GM23248 (cell line): ENCODE results near the gene MEST. TPM values are rescaled to one million over a fixed set of nuclear protein-coding genes. Genes with fewer than 3 reads are reported as not detected.

Source experiments
- DNase-seq: peaks from one replicate; pipeline ENCODE4 v3.0.0-alpha.2; 2015
- H2AFZ ChIP-seq: fragments of 200-600 bp; sonication (generic); 2 replicates; pipeline ENCODE4 v1.6.1; 2016; ENCODE audit warnings: antibody characterized with exemption
- H3F3A ChIP-seq: fragments of 200-600 bp; sonication (generic); 2 replicates; pipeline ENCODE4 v1.6.1; 2016; ENCODE audit warnings: mild to moderate bottlenecking, antibody characterized with exemption, mixed run types; ENCODE audit not compliant: insufficient read depth
- H3K27ac ChIP-seq: fragments of 200-600 bp; sonication (generic); 2 replicates; pipeline ENCODE4 v1.5.1; 2016; ENCODE audit warnings: mild to moderate bottlenecking
- H3K27me3 ChIP-seq: fragments of 200-600 bp; sonication (generic); replicated peaks from 2 replicates; pipeline ENCODE4 v1.6.1; 2016; ENCODE audit warnings: mild to moderate bottlenecking; ENCODE audit not compliant: insufficient read depth
- H3K36me3 ChIP-seq: fragments of 200-600 bp; sonication (generic); 2 replicates; pipeline ENCODE4 v1.6.1; 2016; ENCODE audit warnings: low read depth, mild to moderate bottlenecking
- H3K4me1 ChIP-seq: fragments of 200-600 bp; sonication (generic); 2 replicates; pipeline ENCODE4 v1.6.1; 2016; ENCODE audit warnings: mild to moderate bottlenecking; ENCODE audit not compliant: insufficient read depth
- H3K4me2 ChIP-seq: fragments of 200-600 bp; sonication (generic); one replicate; pipeline ENCODE4 v1.6.1; 2016; ENCODE audit warnings: mild to moderate bottlenecking; ENCODE audit not compliant: unreplicated experiment
- H3K4me3 ChIP-seq: fragments of 200-600 bp; sonication (generic); 2 replicates; pipeline ENCODE4 v1.5.1; 2016; ENCODE audit warnings: mild to moderate bottlenecking
- H3K79me2 ChIP-seq: fragments of 200-600 bp; sonication (generic); 2 replicates; pipeline ENCODE4 v1.6.1; 2016; ENCODE audit warnings: mild to moderate bottlenecking; ENCODE audit not compliant: insufficient read depth
- H3K9ac ChIP-seq: fragments of 200-600 bp; sonication (generic); 2 replicates; pipeline ENCODE4 v1.6.1; 2016; ENCODE audit warnings: mild to moderate bottlenecking
- H3K9me2 ChIP-seq: fragments of 200-600 bp; sonication (generic); 2 replicates; pipeline ENCODE4 v1.6.1; 2016; ENCODE audit warnings: mixed run types, mild to moderate bottlenecking, moderate library complexity; ENCODE audit not compliant: insufficient read depth
- H3K9me3 ChIP-seq: fragments of 200-600 bp; sonication (generic); one replicate; pipeline ENCODE4 v1.6.1; 2017; ENCODE audit warnings: low read depth
- H4K20me1 ChIP-seq: fragments of 200-600 bp; sonication (generic); 2 replicates; pipeline ENCODE4 v1.6.0; 2016; ENCODE audit not compliant: insufficient read depth
- EZH2 ChIP-seq: fragments of 200-600 bp; sonication (generic); IDR thresholded peaks from 2 replicates; pipeline ENCODE4 v1.6.1; 2018; ENCODE audit warnings: antibody characterized with exemption, mild to moderate bottlenecking; ENCODE audit not compliant: insufficient read depth, poor library complexity, severe bottlenecking
- EZH2phosphoT487 ChIP-seq: fragments of 200-600 bp; sonication (generic); IDR thresholded peaks from 2 replicates; pipeline ENCODE4 v1.6.1; 2018; ENCODE audit warnings: antibody characterized with exemption, moderate library complexity, mild to moderate bottlenecking, low read depth; ENCODE audit not compliant: insufficient read depth
- WGBS, 2 experiments: methylation state at CpG; one replicate each; pipeline ENCODE4 v1.1.6; 2015 to 2017; ENCODE audit warnings: low lambda C conversion rate in 2 of 2, low coverage in 1 of 2; ENCODE audit errors: missing lambda C conversion rate in 2 of 2; 5-methylcytosine and 5-hydroxymethylcytosine counted together
- in situ Hi-C: fragments of 300-500 bp; cut with MboI; formaldehyde crosslinking; loops from 2 replicates; pipeline ENCODE4 v1.15.0; 2020
- polyA plus RNA-seq: library from polyadenylated mRNA; unstranded; fragments of >200 nt; fragmentation: Nextera tagmentation; extraction: Ambion mirVana; gene quantifications from 2 replicates; pipeline ENCODE4 v1.2.1, GENCODE V29; 2016
- total RNA-seq: library from RNA; depleted of rRNA; stranded (reverse); fragments of >200 nt; shearing (Covaris generic); gene quantifications from 2 replicates; pipeline ENCODE4 v1.2.3, GENCODE V29; 2014; rRNA removed

The MEST gene, protein sequence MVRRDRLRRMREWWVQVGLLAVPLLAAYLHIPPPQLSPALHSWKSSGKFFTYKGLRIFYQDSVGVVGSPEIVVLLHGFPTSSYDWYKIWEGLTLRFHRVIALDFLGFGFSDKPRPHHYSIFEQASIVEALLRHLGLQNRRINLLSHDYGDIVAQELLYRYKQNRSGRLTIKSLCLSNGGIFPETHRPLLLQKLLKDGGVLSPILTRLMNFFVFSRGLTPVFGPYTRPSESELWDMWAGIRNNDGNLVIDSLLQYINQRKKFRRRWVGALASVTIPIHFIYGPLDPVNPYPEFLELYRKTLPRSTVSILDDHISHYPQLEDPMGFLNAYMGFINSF
- 7.5 and 12.6 TPM in 2 replicates for total RNA-seq
- 8.5 and 9.1 TPM in 2 replicates for polyA plus RNA-seq

DNA sequence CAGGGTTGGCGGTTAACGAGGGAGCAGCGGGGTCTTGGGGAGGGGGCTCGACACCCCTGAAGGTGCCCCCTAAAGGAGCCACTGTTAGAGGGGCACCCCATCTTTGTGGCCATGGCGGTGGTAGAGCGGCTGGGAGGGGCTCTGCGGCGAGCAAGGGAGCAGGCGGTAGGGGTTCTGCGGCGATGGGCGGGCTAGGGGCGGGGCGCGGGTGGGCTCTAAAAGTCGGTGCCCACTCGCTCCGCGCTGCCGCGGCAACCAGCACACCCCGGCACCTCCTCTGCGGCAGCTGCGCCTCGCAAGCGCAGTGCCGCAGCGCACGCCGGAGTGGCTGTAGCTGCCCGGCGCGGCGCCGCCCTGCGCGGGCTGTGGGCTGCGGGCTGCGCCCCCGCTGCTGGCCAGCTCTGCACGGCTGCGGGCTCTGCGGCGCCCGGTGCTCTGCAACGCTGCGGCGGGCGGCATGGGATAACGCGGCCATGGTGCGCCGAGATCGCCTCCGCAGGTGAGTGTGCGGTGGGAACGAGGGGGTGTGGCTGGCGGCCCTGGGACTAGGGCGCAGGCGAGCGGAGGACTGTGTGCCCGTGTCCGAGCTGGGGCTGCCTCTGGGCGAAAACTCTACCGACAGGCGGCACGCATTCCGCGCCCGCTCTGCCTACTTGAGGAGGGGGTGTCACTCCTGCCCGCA lies at the start of gene MEST:
MEST (plus strand) TSS at position 245 of the 682 bp plus-strand sequence; CDS start at position 474, 229 bp downstream.
- Histone ChIP-seq H3F3A (no peaks in the 10 kb centered on the region), H3K9ac (peak within 1 kb of the TSS; percentile 22; the same call in 1 of the 2 replicates), H3K9me3 (no peaks in the 10 kb centered on the region), H4K20me1 (no peaks in the 10 kb centered on the region), H3K79me2 (no peaks in the 10 kb centered on the region), H3K9me2 (no peaks in the 10 kb centered on the region), H3K4me1 (no peaks in the 10 kb centered on the region), H3K4me2 (peak within 1 kb of the TSS; percentile 93), H3K36me3 (no peaks in the 10 kb centered on the region), H2AFZ (peak within 1 kb of the TSS; percentile 71), H3K27ac (no peak within 1 kb of the TSS), H3K4me3 (peak within 1 kb of the TSS; percentile 63), H3K27me3 (no peaks in the 10 kb centered on the region; the same call in 1 of the 2 replicates)
- TF ChIP-seq EZH2, result no peak
- no peak for TF ChIP-seq EZH2phosphoT487
- in situ Hi-C loops, result no loop called here
- peak; percentile 53 for DNase-seq
- WGBS, 2 experiments, result 29 to 59% methylated on average over 37 to 71 of the region's 71 CpGs

DNA sequence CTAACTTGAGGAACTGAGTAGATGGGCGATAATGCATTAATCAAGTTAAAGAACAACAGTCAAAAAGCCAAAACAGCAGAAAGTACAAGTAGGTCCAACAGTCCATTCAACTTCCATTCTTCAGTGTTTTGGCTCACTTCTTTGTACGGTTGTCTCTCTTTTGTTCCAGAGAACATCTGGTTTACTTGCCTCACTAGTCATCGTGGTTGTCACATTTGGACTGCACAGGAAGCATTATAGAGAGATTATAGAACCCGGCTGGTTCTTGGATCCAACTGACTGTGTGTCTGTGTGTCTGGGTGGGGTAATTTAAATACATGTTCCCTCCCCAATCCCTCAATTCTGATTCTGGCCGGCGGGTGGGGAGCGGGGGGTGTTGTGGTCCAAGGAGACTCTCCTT lies 49.3 kb upstream of the MEST start:
- Histone ChIP-seq H4K20me1 (no peaks in the 10 kb centered on the region), H3F3A (no peaks in the 10 kb centered on the region), H3K4me1 (peaks cover 18% of the 10 kb centered on the region), H3K4me3 (no peak overlapping the region), H3K79me2 (no peaks in the 10 kb centered on the region), H3K9me3 (no peaks in the 10 kb centered on the region), H2AFZ (peak overlapping the region; percentile 86; the same call in 1 of the 2 replicates), H3K9ac (no peak overlapping the region), H3K27ac (no peak overlapping the region), H3K4me2 (no peak overlapping the region), H3K36me3 (no peaks in the 10 kb centered on the region), H3K9me2 (no peaks in the 10 kb centered on the region), H3K27me3 (no peaks in the 10 kb centered on the region)
- 53 to 58% methylated on average over 7 of the region's 7 CpGs for WGBS, 2 experiments
- TF ChIP-seq EZH2, result no peak
- TF ChIP-seq EZH2phosphoT487, result no peak
- DNase-seq, result no peak
- in situ Hi-C loops, result no loop called here

DNA sequence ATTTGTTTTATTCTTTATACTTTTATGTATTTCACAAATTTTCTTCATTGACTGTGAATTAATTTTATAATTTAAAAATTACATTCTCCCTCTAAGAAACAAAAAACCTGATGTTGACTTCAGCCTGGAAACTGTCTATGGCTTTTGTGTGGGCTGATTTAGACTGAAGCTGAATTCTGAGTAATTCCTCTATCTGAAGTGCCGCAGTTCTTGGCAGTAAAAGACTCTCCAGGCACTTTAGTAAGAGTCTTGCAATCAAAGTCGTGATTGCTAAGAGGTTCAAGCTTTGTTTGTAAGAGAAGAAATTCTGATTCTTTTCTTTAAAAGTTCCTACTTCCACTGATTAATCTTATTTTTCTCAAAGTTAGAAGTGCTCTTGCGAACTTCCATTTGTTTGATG lies 47.7 kb upstream of the MEST start:
- 7 to 11% methylated on average over 3 of the region's 3 CpGs for WGBS, 2 experiments
- Histone ChIP-seq H3K9ac (peak overlapping the region; percentile 21; the same call in 1 of the 2 replicates), H3K9me2 (no peaks in the 10 kb centered on the region), H3K27ac (peak overlapping the region; percentile 22; the same call in 1 of the 2 replicates), H3K79me2 (no peaks in the 10 kb centered on the region), H3K4me3 (no peak overlapping the region), H3K4me1 (peaks cover 18% of the 10 kb centered on the region), H3K36me3 (no peaks in the 10 kb centered on the region), H3K4me2 (peak overlapping the region; percentile 36), H3F3A (no peaks in the 10 kb centered on the region), H2AFZ (peak overlapping the region; percentile 70), H4K20me1 (no peaks in the 10 kb centered on the region), H3K27me3 (no peaks in the 10 kb centered on the region), H3K9me3 (no peaks in the 10 kb centered on the region)
- no peak for TF ChIP-seq EZH2phosphoT487
- TF ChIP-seq EZH2, result no peak
- peak; percentile 84 for DNase-seq
- in situ Hi-C loops, result no loop called here

- H3K27ac ChIP-seq, result peak overlapping the region; percentile 22; the same call in 1 of the 2 replicates
- peak overlapping the region; percentile 21; the same call in 1 of the 2 replicates for H3K9ac ChIP-seq
- no peak for TF ChIP-seq EZH2phosphoT487
- no peak for TF ChIP-seq EZH2
- H2AFZ ChIP-seq, result peak overlapping the region; percentile 70
- no peak for DNase-seq
- no peaks in the 10 kb centered on the region for H3K9me2 ChIP-seq
- WGBS, 2 experiments, result 45 to 59% methylated on average over 5 of the region's 5 CpGs
- peak overlapping the region; percentile 36 for H3K4me2 ChIP-seq
- H3K9me3 ChIP-seq, result no peaks in the 10 kb centered on the region
- no peaks in the 10 kb centered on the region for H3K36me3 ChIP-seq
- H3F3A ChIP-seq, result no peaks in the 10 kb centered on the region
- H4K20me1 ChIP-seq, result no peaks in the 10 kb centered on the region
- H3K79me2 ChIP-seq, result no peaks in the 10 kb centered on the region
- no peaks in the 10 kb centered on the region for H3K27me3 ChIP-seq
- H3K4me1 ChIP-seq, result peaks cover 18% of the 10 kb centered on the region
- no peak overlapping the region for H3K4me3 ChIP-seq
- in situ Hi-C loops, result no loop called here
Observed at GRCh38 chr7:130444751-130445407, 47.0 kb upstream of the MEST start.
